ENCODE results near the gene HTATIP2.
"Not testable (repeated sequence)": the region's sequence is repeated elsewhere in the genome, so short reads cannot be mapped to it uniquely, and the experiment has no call there.

Gene HTATIP2

GRCh38 chr11:20369826-20370225, 6.3 kb downstream of the HTATIP2 start:
- DNase-seq (ENCODE audit: low read depth in 1 of 2, low spot score in 1 of 2) = no peak

GRCh38 chr11:20372081-20372626, 8.6 kb downstream of the HTATIP2 start:
- no peak for DNase-seq (ENCODE audit: low read depth in 1 of 2, low spot score in 1 of 2)

- no peak for DNase-seq (ENCODE audit: low read depth in 1 of 2, low spot score in 1 of 2)
These were observed 9.6 kb downstream of the HTATIP2 start for GRCh38 chr11:20373147-20373546.

- no peak for DNase-seq (ENCODE audit: low read depth in 1 of 2, low spot score in 1 of 2)
These were observed 10.2 kb downstream of the HTATIP2 start for GRCh38 chr11:20373568-20374209.

GRCh38 chr11:20374741-20375300, 11.3 kb downstream of the HTATIP2 start:
- DNase-seq (ENCODE audit: low read depth in 1 of 2, low spot score in 1 of 2) = no peak

GRCh38 chr11:20376162-20376730, 12.7 kb downstream of the HTATIP2 start:
- no peak for DNase-seq (ENCODE audit: low read depth in 1 of 2, low spot score in 1 of 2)

- not testable (repeated sequence) for DNase-seq (ENCODE audit: low read depth in 1 of 2, low spot score in 1 of 2)
These were observed 22.5 kb downstream of the HTATIP2 start for GRCh38 chr11:20385996-20386395.

GRCh38 chr11:20387261-20388095, 24.0 kb downstream of the HTATIP2 start, which contains the start of gene PRMT3:
PRMT3 (plus strand) TSS chr11:20387716; CDS start chr11:20387747, 31 bp downstream.
- DNase-seq (ENCODE audit: low read depth in 1 of 2, low spot score in 1 of 2) = peak; percentile 93 to 94

- no peak for DNase-seq (ENCODE audit: low read depth in 1 of 2, low spot score in 1 of 2)
These were observed 24.9 kb downstream of the HTATIP2 start for GRCh38 chr11:20388096-20389055.

- DNase-seq (ENCODE audit: low read depth in 1 of 2, low spot score in 1 of 2) = no peak
These were observed 33.8 kb downstream of the HTATIP2 start for GRCh38 chr11:20397281-20397680.

- no peak for DNase-seq (ENCODE audit: low read depth in 1 of 2, low spot score in 1 of 2)
These were observed 36.0 kb downstream of the HTATIP2 start for GRCh38 chr11:20399498-20399897.

GRCh38 chr11:20403059-20403458, 39.5 kb downstream of the HTATIP2 start:
- no peak for DNase-seq (ENCODE audit: low read depth in 1 of 2, low spot score in 1 of 2)

GRCh38 chr11:20406484-20406883, 43.0 kb downstream of the HTATIP2 start:
- no peak for DNase-seq (ENCODE audit: low read depth in 1 of 2, low spot score in 1 of 2)

GRCh38 chr11:20407344-20407743, 43.8 kb downstream of the HTATIP2 start:
- no peak for DNase-seq (ENCODE audit: low read depth in 1 of 2, low spot score in 1 of 2)

GRCh38 chr11:20415432-20415831, 51.9 kb downstream of the HTATIP2 start:
- DNase-seq (ENCODE audit: low read depth in 1 of 2, low spot score in 1 of 2) = no peak

- no peak for DNase-seq (ENCODE audit: low read depth in 1 of 2, low spot score in 1 of 2)
These were observed 54.3 kb downstream of the HTATIP2 start for GRCh38 chr11:20417771-20418170.

GRCh38 chr11:20421946-20422345, 58.4 kb downstream of the HTATIP2 start:
- DNase-seq (ENCODE audit: low read depth in 1 of 2, low spot score in 1 of 2) = no peak

GRCh38 chr11:20429216-20429615, 65.7 kb downstream of the HTATIP2 start:
- DNase-seq (ENCODE audit: low read depth in 1 of 2, low spot score in 1 of 2) = no peak
